Measurements from ENCODE around the gene ELAVL3.

DNA sequence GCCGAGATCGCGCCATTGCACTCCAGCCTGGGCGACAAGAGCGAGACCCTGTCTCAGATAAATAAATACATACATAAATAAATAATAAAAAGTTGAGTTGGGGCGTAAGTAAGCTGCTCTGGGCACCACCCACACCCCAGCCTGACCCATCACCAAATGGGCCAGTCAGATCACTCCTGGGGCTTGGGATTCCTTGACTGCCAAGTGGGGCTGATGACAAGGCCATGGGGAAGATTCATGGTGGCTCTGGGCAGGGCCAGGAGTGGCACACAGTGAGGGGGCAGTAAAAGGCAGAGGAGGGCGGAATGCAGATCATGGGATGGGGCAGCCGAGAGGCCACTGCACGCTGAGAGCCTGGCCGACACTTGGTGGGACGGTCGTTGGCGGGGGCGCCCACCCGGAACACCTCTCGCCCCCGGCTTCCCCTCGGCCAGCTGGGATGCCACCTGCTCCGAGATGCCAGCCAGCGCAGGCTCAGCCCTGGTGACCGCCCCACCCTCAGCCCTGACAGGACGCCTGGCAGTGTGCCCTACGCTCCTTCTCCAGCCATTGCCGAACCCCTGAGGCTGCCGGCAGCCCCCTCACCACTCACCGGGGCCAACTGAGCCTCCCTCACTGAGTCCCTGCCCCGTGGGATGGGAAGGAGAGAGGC is 13.9 kb upstream of the ELAVL3 start:
- TF ChIP-seq, protein P1, sequence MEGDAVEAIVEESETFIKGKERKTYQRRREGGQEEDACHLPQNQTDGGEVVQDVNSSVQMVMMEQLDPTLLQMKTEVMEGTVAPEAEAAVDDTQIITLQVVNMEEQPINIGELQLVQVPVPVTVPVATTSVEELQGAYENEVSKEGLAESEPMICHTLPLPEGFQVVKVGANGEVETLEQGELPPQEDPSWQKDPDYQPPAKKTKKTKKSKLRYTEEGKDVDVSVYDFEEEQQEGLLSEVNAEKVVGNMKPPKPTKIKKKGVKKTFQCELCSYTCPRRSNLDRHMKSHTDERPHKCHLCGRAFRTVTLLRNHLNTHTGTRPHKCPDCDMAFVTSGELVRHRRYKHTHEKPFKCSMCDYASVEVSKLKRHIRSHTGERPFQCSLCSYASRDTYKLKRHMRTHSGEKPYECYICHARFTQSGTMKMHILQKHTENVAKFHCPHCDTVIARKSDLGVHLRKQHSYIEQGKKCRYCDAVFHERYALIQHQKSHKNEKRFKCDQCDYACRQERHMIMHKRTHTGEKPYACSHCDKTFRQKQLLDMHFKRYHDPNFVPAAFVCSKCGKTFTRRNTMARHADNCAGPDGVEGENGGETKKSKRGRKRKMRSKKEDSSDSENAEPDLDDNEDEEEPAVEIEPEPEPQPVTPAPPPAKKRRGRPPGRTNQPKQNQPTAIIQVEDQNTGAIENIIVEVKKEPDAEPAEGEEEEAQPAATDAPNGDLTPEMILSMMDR (IDR thresholded peaks at IDR 0.05), result no peak
- TF ChIP-seq POLR2A (IDR thresholded peaks at IDR 0.05), result no peak
